Left ventricle myocardium inferior (tissue), 1 donor: Measurements from ENCODE around the gene TRIM37. TPM values are rescaled to one million over a fixed set of nuclear protein-coding genes. Genes with fewer than 3 reads are reported as not detected.

Source experiments
- DNase-seq: peaks from one replicate; pipeline ENCODE4 v3.0.0-alpha.2; 2020
- H3K27ac ChIP-seq: fragments of 200-600 bp; replicated peaks from 2 replicates; pipeline ENCODE4 v1.8.0; 2021
- H3K27me3 ChIP-seq: fragments of 200-600 bp; 2 replicates; pipeline ENCODE4 v1.8.0; 2021; ENCODE audit warnings: low read depth
- H3K36me3 ChIP-seq: fragments of 200-600 bp; 2 replicates; pipeline ENCODE4 v1.8.0; 2021
- H3K4me1 ChIP-seq: fragments of 200-600 bp; 2 replicates; pipeline ENCODE4 v1.8.0; 2021
- H3K4me3 ChIP-seq: fragments of 200-600 bp; 2 replicates; pipeline ENCODE4 v1.8.0; 2021; ENCODE audit warnings: mild to moderate bottlenecking, moderate library complexity
- H3K9me3 ChIP-seq: fragments of 200-600 bp; replicated peaks from 2 replicates; pipeline ENCODE4 v1.8.0; 2021
- CTCF ChIP-seq: fragments of 200-600 bp; IDR thresholded peaks from 2 replicates; pipeline ENCODE4 v1.8.0; 2021; ENCODE audit warnings: antibody characterized with exemption, mild to moderate bottlenecking, borderline replicate concordance
- intact Hi-C: fragments of 100-400 bp; cut with micrococcal nuclease; formaldehyde crosslinking; loops from one replicate; pipeline ENCODE4 v1.11.0; 2022
- total RNA-seq: library from RNA; stranded (reverse); fragmentation: NEBNext Ultra II Directional; extraction: Animal tissue kit (Norgen Biotek cat#: 25700); gene quantifications from one replicate; pipeline ENCODE4 v1.2.1, GENCODE V29; 2021
- donor health status: DM: no; HTN: yes; CAD: no; lungs with severe emphysema.

TRIM37 gene
- total RNA-seq, 1 donor from 2014 or later: 20.9 TPM

GRCh38 chr17:59152925-59153324, 46.2 kb upstream of the TRIM37 start:
- no peak overlapping the region for H3K27ac ChIP-seq
- no peaks in the 10 kb centered on the region for H3K27me3 ChIP-seq
- H3K4me3 ChIP-seq: no peak overlapping the region
- no peak for DNase-seq
- peaks cover 3% of the 10 kb centered on the region for H3K36me3 ChIP-seq
- no peak for TF ChIP-seq CTCF
- intact Hi-C loops: no loop called here
- H3K4me1 ChIP-seq: peaks cover 42% of the 10 kb centered on the region
- H3K9me3 ChIP-seq: no peaks in the 10 kb centered on the region

GRCh38 chr17:59151591-59151990, 44.9 kb upstream of the TRIM37 start:
- intact Hi-C loops: no loop called here
- no peak overlapping the region for H3K27ac ChIP-seq
- DNase-seq: no peak
- H3K4me1 ChIP-seq: peaks cover 42% of the 10 kb centered on the region
- no peaks in the 10 kb centered on the region for H3K9me3 ChIP-seq
- H3K4me3 ChIP-seq: no peak overlapping the region
- TF ChIP-seq CTCF: no peak
- peaks cover 3% of the 10 kb centered on the region for H3K36me3 ChIP-seq
- H3K27me3 ChIP-seq: no peaks in the 10 kb centered on the region

- intact Hi-C loops: no loop called here
- no peaks in the 10 kb centered on the region for H3K9me3 ChIP-seq
- peaks cover 37% of the 10 kb centered on the region for H3K4me1 ChIP-seq
- DNase-seq: no peak
- H3K4me3 ChIP-seq: no peak overlapping the region
- peaks cover 3% of the 10 kb centered on the region for H3K36me3 ChIP-seq
- no peak for TF ChIP-seq CTCF
- no peaks in the 10 kb centered on the region for H3K27me3 ChIP-seq
- no peak overlapping the region for H3K27ac ChIP-seq
These were observed 44.3 kb upstream of the TRIM37 start for GRCh38 chr17:59151006-59151405.

- Histone ChIP-seq H3K27me3 (no peaks in the 10 kb centered on the region), H3K27ac (no peak overlapping the region), H3K4me1 (peaks cover 34% of the 10 kb centered on the region), H3K4me3 (no peak overlapping the region), H3K36me3 (peaks cover 3% of the 10 kb centered on the region), H3K9me3 (no peaks in the 10 kb centered on the region)
- intact Hi-C loops: no loop called here
- DNase-seq: no peak
- TF ChIP-seq CTCF: no peak
These were observed 43.3 kb upstream of the TRIM37 start for GRCh38 chr17:59149841-59150511.

GRCh38 chr17:59149051-59149450, 42.4 kb upstream of the TRIM37 start:
- Histone ChIP-seq H3K9me3 (no peaks in the 10 kb centered on the region), H3K27me3 (no peaks in the 10 kb centered on the region), H3K27ac (no peak overlapping the region), H3K4me1 (peaks cover 27% of the 10 kb centered on the region), H3K36me3 (peaks cover 3% of the 10 kb centered on the region), H3K4me3 (no peak overlapping the region)
- intact Hi-C loops: no loop called here
- TF ChIP-seq CTCF: no peak
- DNase-seq: no peak
